Loucy (cell line): ENCODE measurements around the gene SLC9A1.

Source experiments
- H2AFZ ChIP-seq: fragments of 200-600 bp; sonication (generic); 2 replicates; pipeline ENCODE4 v1.6.0; 2016; ENCODE audit warnings: antibody characterized with exemption, mild to moderate bottlenecking, low read length, moderate library complexity
- H3F3A ChIP-seq: fragments of 200-600 bp; 2 replicates; pipeline ENCODE4 v1.6.0; 2016; ENCODE audit warnings: antibody characterized with exemption, low read depth, mild to moderate bottlenecking
- H3K27me3 ChIP-seq: fragments of 200-600 bp; sonication (generic); 2 replicates; pipeline ENCODE4 v1.6.1; 2014; ENCODE audit warnings: low read length, mild to moderate bottlenecking; ENCODE audit not compliant: insufficient read depth, poor library complexity, severe bottlenecking
- H3K36me3 ChIP-seq: fragments of 200-600 bp; sonication (generic); 2 replicates; pipeline ENCODE4 v1.6.1; 2016; ENCODE audit warnings: low read length; ENCODE audit not compliant: insufficient read depth
- H3K4me1 ChIP-seq: fragments of 200-600 bp; sonication (generic); 2 replicates; pipeline ENCODE4 v1.5.1; 2014; ENCODE audit warnings: low read length, mild to moderate bottlenecking; ENCODE audit not compliant: insufficient read depth, poor library complexity, severe bottlenecking
- H3K4me2 ChIP-seq: fragments of 200-600 bp; sonication (generic); 2 replicates; pipeline ENCODE4 v1.6.0; 2014; ENCODE audit warnings: antibody characterized with exemption, low read length, low read depth, mild to moderate bottlenecking; ENCODE audit not compliant: poor library complexity, severe bottlenecking
- H3K4me3 ChIP-seq: fragments of 200-600 bp; sonication (generic); 2 replicates; pipeline ENCODE4 v1.5.1; 2014; ENCODE audit warnings: low read length, mild to moderate bottlenecking, mixed read lengths; ENCODE audit not compliant: poor library complexity, severe bottlenecking
- H3K79me2 ChIP-seq: fragments of 200-600 bp; sonication (generic); 2 replicates; pipeline ENCODE4 v1.6.1; 2014; ENCODE audit warnings: low read length; ENCODE audit not compliant: insufficient read depth
- H3K9ac ChIP-seq: fragments of 200-600 bp; sonication (generic); 2 replicates; pipeline ENCODE4 v1.6.0; 2014; ENCODE audit warnings: mild to moderate bottlenecking, low read depth, low read length, moderate library complexity; ENCODE audit not compliant: poor library complexity, severe bottlenecking
- H3K9me2 ChIP-seq: fragments of 200-600 bp; sonication (generic); replicated peaks from 2 replicates; pipeline ENCODE4 v1.6.1; 2016; ENCODE audit warnings: low read depth, low read length, mixed read lengths
- H3K9me3 ChIP-seq: fragments of 200-600 bp; sonication (generic); 2 replicates; pipeline ENCODE4 v1.6.1; 2014; ENCODE audit warnings: mild to moderate bottlenecking, antibody characterized with exemption, low read length, low read depth; ENCODE audit not compliant: insufficient read depth
- H4K20me1 ChIP-seq: fragments of 200-600 bp; sonication (generic); 2 replicates; pipeline ENCODE4 v1.6.0; 2014; ENCODE audit warnings: antibody characterized with exemption, low read length, mild to moderate bottlenecking; ENCODE audit not compliant: insufficient read depth, poor library complexity, severe bottlenecking
- CTCF ChIP-seq: fragments of 200-600 bp; sonication (generic); conservative IDR thresholded peaks from 2 replicates; pipeline ENCODE4 v1.5.1; 2014; ENCODE audit warnings: mild to moderate bottlenecking, antibody characterized with exemption, low read length
- EZH2phosphoT487 ChIP-seq: fragments of 200-600 bp; IDR thresholded peaks from 2 replicates; pipeline ENCODE4 v1.6.1; 2018; ENCODE audit warnings: antibody characterized with exemption, mild to moderate bottlenecking, moderate library complexity, borderline replicate concordance

The SLC9A1 gene

GRCh38 chr1:27144920-27145661 is 9.8 kb downstream of the SLC9A1 start:
- Histone ChIP-seq H3K4me2 (peak overlapping the region; percentile 27), H3K27me3 (no peaks in the 10 kb centered on the region), H3K9me2 (no peaks in the 10 kb centered on the region), H2AFZ (no peak overlapping the region), H3K9ac (peak overlapping the region; percentile 40), H3F3A (no peaks in the 10 kb centered on the region), H3K4me3 (no peak overlapping the region), H3K79me2 (peaks cover 94% of the 10 kb centered on the region), H3K36me3 (no peaks in the 10 kb centered on the region), H4K20me1 (peaks cover 7% of the 10 kb centered on the region), H3K9me3 (no peaks in the 10 kb centered on the region), H3K4me1 (peaks cover 57% of the 10 kb centered on the region)
- TF ChIP-seq EZH2phosphoT487 (no peak), CTCF (no peak)

- no peak for TF ChIP-seq EZH2phosphoT487
- TF ChIP-seq CTCF: no peak
- H3K36me3 ChIP-seq: no peaks in the 10 kb centered on the region
- no peaks in the 10 kb centered on the region for H3F3A ChIP-seq
- H4K20me1 ChIP-seq: no peaks in the 10 kb centered on the region
- no peaks in the 10 kb centered on the region for H3K9me3 ChIP-seq
- no peak overlapping the region for H2AFZ ChIP-seq
- H3K4me1 ChIP-seq: peaks cover 49% of the 10 kb centered on the region
- peaks cover 89% of the 10 kb centered on the region for H3K79me2 ChIP-seq
- no peak overlapping the region for H3K4me2 ChIP-seq
- H3K9me2 ChIP-seq: no peaks in the 10 kb centered on the region
- H3K27me3 ChIP-seq: no peaks in the 10 kb centered on the region
- no peak overlapping the region for H3K4me3 ChIP-seq
- H3K9ac ChIP-seq: no peak overlapping the region
These were observed 10.7 kb downstream of the SLC9A1 start for GRCh38 chr1:27144049-27144748.

- Histone ChIP-seq H3K4me2 (peak overlapping the region; percentile 2), H3K9me3 (no peaks in the 10 kb centered on the region), H3F3A (no peaks in the 10 kb centered on the region), H3K27me3 (no peaks in the 10 kb centered on the region), H3K9me2 (no peaks in the 10 kb centered on the region), H3K79me2 (peaks cover 88% of the 10 kb centered on the region), H3K9ac (peak overlapping the region; percentile 33), H4K20me1 (no peaks in the 10 kb centered on the region), H3K36me3 (no peaks in the 10 kb centered on the region), H3K4me3 (no peak overlapping the region), H2AFZ (no peak overlapping the region), H3K4me1 (peaks cover 41% of the 10 kb centered on the region)
- TF ChIP-seq EZH2phosphoT487: no peak
- TF ChIP-seq CTCF: no peak
These were observed 11.5 kb downstream of the SLC9A1 start for GRCh38 chr1:27143401-27143800.
